Mammary epithelial cell (primary cell): Measurements from ENCODE around the gene PRSS21.

Source experiments
- CTCF ChIP-seq, 2 donors: IDR thresholded peaks in 1 of 2; conservative IDR thresholded peaks in 1 of 2; 2 replicates each; pipeline ENCODE4 v1.5.1; 2011 to 2012; ENCODE audit warnings: inconsistent platforms in 2 of 2, low read length in 2 of 2, mild to moderate bottlenecking in 2 of 2, control low read depth in 1 of 2, low read depth in 1 of 2; ENCODE audit not compliant: insufficient read depth in 1 of 2; ENCODE audit errors: extremely low read depth in 1 of 2
- EZH2 ChIP-seq: IDR thresholded peaks from 2 replicates; pipeline ENCODE4 v1.6.1; 2012; ENCODE audit warnings: low read length, inconsistent platforms, borderline replicate concordance

DNA sequence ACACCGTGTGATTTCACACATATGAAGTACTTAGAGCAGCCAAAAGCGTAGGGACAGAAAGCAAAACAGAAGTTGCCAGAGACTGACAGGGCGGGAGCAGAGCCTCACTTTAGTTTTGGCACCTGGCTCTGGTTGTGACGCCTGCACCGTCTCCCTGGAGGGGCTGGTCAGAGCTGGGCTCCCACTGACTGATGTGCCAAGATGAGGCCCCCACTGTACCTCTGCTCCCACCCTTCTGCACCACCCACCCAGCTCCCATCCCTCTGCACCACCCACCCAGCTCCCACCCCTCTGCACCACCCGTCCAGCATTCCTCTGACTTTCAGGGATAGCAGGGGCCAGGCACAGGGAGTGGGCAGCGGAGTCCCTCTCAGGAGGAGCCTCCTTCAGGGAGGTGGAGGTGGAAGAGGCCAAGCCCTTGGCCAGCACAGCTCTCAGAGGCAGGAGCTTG, 3.2 kb upstream of the PRSS21 start:
- TF ChIP-seq CTCF (conservative IDR thresholded peaks at IDR 0.05 in 1 of 2, IDR thresholded peaks at IDR 0.05 in 1 of 2; ENCODE audit: extremely low read depth in 1 of 2, insufficient read depth in 1 of 2, low read depth in 1 of 2, low read length in 2 of 2) (no peak), EZH2 (no peak)
